COLO829 (cell line): ENCODE results near the gene NCCRP1.

Experiments used
- DNase-seq: peaks from one replicate; pipeline ENCODE4 v3.0.0; 2012; ENCODE audit warnings: low spot score

The NCCRP1 gene

DNA sequence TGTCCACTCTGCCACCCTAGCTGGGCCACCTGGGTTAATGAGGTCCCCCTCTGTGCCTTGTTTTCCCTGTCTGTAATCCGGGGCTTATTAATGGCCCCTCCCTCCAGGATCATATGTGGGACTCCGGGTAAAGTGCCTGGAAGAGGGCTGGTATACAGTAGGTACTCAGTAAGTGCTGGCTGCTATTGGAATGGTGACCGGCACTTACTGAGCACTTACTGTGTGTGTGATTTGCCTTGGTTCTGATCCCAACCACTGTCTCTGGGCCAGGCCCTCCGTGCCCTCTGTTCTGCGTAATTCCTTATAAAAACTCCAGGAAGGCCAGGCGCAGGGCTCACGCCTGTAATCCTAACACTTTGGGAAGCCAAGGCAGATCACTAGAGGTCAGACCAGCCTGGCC is 30.9 kb upstream of the NCCRP1 start:
- DNase-seq: no peak

DNA sequence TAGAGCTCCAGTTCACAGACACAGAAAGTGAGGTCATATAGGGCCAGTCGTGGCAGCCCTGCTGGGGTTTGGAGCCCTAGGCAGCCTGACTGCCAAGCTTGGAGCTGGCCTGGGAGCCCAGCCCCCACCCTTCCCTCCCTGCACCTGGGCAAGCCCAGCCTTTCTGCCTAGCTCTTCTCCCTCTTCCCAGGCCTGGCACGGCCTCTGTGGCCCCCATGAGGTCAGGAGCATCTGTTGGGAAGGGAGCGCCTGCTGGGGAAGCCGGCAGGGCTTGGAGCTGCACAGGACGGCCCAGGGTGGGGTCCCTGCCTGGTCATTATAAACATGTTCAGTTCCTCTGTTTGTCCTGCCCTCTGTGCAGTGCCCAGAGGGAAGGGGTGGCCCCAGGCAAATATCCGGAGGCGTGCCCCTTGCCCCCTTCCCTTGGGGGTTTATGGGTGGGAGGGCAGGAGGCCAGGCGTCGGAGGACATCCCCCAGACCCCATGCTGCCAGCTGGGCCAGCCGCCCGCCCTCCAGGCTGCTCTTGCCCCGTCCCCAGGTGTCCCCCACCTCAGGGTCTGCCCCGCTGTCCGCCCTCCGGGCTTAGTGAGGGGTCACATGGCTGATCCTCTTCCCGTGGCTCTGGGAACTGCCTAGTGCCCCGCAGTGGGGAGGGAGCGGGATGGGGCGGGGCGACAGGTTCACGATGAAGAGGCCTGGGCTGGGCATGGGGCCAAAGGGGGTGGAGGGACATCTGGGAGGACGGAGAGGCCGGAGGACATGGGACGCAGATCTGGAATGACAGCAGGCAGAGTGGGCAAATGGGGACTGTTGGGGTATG is 30.0 kb upstream of the NCCRP1 start:
- no peak for DNase-seq

DNA sequence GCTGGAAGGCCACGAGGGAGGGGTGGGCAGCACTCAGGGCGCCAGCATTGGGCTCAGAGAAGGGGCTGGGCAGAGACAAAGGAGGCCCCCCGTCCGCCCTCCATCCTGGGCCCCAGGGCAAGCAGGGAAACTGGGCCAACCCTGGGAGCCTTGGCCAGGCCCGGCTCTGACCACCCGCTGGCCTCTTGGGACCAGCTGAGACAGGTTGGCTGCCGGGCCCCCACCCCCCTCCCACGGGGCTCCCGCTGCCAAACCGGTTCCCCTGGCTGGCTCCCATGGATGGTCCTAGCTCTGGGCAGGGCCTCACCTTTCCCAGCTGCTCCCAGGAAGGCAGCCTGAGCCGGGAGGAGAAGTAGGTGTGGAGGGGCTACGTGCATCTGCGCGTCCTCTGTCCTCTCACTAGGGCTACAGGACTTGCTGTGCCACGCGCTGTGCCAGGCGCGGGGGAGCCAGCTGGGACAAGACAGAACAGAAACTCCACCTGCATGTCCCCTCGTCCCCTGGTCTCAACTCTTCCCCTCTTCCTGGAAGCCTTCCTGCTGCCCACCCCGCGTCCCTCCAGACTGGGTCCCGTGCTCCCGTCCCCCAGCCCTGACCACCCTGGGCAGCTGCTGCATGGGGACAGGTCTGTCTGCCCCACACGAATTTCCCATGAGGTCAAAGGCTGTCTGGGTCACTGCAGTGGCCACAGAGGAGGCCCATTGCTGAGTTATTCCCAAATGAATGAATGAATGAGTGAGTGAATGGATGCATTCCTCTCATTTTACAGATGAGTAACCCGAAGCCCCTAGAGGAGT is 29.1 kb upstream of the NCCRP1 start:
- DNase-seq: no peak

DNA sequence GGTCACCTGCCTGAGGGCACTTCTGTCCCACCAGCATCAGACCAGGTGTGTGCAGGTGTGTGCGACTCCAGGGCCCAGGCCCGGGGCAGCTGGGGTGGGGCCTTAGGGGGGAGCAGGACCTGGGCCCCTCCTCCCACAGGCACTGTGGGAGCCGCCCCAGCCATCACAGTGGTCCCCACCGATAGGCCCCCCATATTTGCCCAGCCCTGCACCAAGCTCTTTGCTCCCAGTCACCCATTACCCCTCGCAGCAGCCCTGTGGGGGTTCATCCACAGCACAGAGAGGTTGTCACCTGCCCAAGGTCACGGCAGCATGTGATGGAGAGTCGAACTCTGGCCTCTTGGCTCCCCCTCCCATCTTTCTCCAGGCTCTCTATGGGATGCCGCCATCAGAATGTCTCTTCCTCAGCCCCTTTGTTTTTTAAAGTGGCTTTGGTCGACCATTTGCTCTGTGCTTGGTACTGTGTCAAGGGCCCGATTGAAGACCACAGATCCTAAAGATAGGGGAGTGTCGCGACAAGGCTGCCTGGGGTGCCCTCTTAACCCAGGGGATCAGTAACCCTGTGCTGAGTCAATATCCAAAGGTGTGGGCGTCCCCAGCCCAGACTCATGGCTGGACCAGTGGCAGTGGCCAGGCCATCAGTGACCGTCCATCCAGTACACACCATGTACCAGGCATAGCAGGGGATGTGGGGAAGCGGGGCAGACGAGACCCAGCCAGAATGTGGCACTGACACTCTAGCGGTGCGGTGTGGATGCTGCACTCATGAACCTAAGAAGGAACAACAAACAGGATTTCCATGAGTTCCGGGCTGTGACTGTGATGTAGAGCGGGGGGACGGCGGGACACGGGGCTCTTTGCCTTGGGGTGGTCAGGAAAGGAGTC is 28.3 kb upstream of the NCCRP1 start:
- no peak for DNase-seq

DNA sequence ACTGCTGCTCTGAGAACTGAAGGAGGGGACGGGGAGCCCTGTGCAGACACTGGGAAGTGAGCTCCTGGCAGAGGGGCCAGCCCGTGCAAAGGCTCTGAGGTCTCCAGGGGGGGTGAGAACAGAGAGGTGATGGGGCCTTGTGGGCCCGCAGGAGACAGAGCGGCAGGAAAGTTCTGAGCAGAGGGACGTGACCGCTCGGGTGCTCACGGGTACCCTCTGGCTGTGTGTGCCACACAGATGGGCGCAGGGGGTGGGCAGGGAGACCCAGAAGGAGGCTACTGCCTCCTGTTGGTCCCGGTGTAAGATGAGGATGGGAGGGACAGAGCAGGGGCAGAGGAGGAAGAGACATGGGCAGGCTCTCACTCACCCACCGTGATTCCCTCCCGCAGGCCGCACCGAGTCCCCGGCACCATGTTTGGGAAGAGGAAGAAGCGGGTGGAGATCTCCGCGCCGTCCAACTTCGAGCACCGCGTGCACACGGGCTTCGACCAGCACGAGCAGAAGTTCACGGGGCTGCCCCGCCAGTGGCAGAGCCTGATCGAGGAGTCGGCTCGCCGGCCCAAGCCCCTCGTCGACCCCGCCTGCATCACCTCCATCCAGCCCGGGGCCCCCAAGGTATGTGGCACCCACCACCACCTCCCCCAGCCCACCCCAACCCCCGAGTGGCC is 27.5 kb upstream of the NCCRP1 start:
- DNase-seq: no peak

DNA sequence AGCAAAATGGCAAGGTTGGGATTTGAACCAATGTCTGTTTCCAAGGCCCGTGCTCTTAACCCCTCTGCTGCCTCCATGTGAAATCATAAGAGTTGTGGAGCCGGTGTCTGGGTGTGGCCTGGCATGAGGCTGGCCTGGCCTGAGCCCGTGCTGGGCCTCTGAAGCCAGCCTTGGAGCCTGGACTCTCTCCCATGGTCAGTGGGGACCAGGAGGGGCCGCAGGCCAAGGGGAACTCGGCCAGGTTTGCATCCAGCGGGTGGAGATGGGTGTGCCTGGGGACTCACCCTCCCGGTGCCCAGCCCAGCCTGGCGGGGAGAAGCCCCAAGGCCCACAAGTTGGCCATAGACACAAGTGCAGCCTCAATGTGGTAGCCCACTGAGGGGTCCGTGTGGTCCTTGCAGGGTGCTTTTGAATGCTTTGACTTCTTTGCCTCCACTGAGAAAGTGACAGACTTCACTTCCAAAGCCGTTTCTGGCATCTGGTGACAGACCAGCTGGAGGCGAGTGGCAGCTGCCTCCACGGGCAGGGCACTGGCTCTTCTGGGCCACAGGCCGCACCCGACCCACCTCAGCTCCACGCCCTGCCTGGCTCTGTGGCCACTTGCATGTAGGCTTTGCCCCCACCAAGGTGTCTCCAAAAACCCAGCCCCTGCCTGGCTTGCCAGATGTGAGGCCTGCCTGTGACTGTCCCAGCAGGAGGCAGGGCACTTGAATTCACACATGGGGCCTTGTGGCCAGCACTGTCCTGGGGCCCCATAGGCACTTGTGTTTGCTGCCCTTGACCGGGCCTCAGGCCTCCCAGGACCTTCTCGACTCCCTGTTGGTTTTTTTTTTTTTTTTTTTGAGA is 26.2 kb upstream of the NCCRP1 start:
- DNase-seq: no peak

DNA sequence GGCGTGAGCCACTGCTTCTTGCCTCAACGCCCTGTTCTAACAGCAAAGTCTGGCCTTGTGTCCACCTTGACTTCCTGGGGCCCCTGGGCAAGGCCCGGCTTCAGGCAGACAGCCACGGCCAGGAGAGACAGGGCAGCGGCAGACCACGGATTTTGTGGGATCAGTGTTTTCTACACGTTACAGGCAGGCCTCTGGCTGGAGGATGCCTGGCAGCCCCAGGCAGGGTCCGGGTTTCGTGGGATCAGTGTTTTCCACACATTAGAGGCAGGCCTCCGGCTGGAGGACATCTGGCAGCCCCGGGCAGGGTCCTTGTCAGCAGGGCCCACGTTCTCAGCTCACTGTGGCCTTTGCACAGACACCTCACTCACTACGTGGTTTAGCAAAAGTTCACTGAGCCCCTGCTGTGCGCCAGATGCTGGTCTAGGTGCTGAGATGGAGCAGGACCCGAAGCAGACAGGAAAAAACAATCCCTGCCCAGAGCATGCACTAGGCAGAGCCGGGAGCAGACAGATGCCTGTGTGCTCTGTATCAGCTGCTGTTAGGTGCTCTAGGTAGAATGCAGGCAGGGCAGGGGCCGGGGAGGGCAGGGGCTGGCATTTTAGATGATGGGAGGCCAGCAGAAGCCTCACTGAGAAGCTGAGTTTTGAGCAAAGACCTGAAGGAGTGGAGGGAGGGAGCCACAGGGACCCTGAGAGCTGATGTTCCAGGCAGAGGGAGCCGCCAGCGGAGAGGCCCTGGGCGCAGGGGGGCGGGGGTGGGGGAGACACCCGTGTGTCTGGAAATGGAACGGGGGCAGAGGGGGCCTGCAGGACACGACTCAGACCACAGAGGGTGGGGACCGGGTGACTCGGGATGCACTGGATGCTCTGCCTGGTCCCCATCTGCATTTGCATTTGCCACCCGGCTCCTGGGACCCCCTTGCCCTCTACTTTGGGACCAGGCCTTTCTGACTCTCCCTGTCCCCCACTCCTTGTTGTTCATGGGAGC is 25.0 kb upstream of the NCCRP1 start:
- DNase-seq: no peak

DNA sequence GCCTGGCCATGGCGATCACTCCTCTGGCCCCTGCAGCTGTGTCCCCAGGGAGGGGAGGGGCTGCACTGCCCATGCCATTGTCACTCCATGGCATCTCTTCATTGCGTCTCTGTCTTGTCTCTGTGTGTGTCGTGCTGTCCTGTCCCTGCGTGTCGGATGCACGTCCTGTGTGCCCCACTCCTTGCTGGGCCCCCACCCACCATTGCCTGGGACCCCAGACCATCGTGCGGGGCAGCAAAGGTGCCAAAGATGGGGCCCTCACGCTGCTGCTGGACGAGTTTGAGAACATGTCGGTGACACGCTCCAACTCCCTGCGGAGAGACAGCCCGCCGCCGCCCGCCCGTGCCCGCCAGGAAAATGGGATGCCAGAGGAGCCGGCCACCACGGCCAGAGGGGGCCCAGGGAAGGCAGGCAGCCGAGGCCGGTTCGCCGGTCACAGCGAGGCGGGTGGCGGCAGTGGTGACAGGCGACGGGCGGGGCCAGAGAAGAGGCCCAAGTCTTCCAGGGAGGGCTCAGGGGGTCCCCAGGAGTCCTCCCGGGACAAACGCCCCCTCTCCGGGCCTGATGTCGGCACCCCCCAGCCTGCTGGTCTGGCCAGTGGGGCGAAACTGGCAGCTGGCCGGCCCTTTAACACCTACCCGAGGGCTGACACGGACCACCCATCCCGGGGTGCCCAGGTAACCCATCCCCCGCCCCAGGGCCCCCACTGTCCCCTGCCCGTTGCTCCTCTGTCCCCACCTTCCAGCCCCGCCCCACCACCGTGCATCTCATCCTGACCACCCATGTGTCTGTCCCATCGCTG is 23.9 kb upstream of the NCCRP1 start:
- no peak for DNase-seq

DNA sequence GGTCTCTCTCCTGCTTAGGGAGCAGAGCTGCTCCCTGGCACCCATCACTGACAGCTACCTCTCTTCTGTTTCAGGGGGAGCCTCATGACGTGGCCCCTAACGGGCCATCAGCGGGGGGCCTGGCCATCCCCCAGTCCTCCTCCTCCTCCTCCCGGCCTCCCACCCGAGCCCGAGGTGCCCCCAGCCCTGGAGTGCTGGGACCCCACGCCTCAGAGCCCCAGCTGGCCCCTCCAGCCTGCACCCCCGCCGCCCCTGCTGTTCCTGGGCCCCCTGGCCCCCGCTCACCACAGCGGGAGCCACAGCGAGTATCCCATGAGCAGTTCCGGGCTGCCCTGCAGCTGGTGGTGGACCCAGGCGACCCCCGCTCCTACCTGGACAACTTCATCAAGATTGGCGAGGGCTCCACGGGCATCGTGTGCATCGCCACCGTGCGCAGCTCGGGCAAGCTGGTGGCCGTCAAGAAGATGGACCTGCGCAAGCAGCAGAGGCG is 23.2 kb upstream of the NCCRP1 start:
- DNase-seq: no peak

DNA sequence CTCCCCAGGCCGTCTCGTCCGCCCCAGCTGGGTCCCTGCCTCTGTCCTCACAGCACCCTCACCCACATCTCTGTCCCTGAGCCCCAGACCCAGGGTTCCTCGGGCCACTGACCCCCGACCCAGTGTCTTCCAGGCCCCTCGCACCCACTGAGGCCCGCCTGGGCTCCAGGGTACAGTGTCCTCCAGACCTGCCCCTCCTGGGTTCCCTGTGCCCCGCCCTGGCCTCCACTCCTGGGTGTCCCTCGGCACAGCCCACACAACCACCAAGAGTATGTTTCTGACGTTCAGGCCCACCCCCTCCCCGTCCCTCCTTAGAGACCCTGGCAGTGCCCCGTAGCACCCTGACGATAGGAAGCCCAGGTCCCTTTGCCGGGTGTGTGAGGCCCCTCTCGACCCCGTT is 22.6 kb upstream of the NCCRP1 start:
- no peak for DNase-seq

DNA sequence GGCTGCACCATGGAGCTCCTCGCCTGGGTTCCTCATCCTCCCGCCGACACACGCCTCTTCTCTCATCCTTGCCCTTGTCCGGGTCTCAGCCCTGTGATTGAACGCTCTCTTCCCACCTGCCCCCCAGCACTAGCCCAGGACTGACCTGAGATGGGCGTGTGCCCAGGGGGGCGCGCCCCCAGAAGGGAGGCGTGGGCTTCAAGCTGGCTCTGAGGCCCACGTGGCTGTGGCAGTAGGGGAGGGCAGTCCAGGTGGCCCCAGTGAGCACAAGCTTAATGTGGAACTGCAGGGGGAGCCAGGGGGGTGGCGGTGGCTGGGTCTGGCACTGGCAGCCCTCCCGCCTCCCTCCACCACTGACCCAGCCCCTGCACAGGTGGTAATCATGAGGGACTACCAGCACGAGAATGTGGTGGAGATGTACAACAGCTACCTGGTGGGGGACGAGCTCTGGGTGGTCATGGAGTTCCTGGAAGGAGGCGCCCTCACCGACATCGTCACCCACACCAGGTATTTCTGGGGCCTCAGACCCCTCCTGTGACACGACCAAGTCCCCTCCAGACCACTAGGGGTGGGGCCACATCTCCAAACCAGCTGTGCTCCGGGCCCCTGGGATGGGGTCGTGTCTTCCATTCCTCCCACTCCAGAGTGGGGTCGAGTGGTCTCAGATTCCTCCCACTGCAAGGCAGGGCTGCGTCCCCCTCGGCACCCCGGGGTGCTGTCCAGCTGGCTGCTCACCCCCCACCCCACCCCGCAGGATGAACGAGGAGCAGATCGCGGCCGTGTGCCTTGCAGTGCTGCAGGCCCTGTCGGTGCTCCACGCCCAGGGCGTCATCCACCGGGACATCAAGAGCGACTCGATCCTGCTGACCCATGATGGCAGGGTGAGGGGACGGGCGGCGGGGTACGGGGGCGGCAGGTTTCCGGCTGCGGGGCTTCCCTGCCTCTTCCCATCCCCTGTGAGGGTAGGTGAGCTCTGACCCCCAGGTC is 21.9 kb upstream of the NCCRP1 start:
- DNase-seq: no peak

DNA sequence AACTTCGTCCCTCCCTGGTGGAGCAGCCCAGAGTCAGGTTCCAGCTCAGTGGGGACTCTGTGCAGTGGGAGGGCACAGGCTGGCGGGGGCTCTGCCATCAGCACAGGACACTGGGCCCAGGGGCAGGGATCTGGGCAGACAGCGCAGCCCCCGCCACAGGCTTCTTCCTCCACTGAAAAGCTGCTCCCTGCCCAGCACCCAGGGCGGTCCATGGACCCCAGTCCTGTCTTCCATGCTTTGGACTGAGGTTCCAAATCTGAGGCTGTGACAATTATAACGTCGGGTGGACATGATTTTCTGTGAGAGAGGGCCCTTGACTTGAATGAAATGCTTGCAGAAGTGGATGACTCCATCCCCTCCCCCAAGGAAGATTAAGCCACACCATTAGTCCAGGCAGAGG is 21.2 kb upstream of the NCCRP1 start:
- DNase-seq: no peak

DNA sequence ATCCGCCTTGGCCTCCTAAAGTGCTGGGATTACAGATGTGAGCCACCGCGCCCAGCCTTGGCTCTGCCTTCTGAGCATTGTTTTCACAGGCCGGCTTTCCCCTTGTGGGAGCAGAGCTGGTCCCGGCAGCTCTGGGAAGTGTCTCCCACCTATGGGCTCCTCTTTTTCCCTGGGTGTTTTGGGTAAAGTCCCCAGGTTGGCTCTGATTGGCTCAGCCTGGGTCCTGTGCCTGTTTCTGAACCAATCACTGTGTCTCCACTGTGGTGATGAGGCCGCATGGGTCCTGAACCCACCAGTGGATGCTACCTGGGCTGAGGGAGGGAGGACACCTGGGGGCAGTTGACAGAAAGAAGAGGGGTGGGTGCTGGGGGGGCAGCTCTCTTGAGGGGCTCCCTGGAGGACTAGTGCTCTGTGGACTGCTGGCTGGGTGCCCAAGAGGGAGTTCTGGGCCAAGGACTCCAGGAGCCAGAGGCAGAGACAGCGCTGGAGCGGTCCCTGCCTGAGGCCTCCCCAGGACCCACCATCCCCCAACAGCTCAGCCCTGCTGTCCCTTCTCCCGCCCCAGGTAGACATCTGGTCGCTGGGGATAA is 19.6 kb upstream of the NCCRP1 start:
- DNase-seq: no peak

DNA sequence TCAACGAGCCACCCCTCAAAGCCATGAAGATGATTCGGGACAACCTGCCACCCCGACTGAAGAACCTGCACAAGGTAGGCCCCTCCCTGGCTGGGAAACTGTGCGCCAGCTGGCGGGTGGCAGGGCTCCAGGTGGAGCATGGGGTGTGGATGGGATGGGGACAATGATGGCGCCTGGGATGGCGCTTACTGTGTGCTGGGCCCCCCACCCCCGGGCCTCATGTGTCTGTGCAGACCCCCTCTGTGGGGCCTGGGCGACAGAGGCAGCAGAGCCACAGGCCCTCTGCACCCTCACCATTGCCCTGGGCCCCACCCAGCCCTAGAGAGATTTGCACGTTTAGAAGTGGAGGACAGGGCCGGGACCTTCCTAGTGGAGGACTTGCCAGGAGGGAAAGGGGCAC is 19.0 kb upstream of the NCCRP1 start:
- DNase-seq: no peak

DNA sequence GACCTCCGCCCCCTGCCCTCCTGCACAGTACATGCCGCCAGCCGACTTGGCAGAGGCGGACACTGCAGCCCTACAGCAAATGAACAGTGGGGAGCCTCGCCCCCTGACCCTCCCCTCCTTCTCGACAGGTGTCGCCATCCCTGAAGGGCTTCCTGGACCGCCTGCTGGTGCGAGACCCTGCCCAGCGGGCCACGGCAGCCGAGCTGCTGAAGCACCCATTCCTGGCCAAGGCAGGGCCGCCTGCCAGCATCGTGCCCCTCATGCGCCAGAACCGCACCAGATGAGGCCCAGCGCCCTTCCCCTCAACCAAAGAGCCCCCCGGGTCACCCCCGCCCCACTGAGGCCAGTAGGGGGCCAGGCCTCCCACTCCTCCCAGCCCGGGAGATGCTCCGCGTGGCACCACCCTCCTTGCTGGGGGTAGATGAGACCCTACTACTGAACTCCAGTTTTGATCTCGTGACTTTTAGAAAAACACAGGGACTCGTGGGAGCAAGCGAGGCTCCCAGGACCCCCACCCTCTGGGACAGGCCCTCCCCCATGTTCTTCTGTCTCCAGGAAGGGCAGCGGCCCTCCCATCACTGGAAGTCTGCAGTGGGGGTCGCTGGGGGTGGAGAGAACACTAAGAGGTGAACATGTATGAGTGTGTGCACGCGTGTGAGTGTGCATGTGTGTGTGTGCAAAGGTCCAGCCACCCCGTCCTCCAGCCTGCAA is 18.3 kb upstream of the NCCRP1 start:
- DNase-seq: no peak

DNA sequence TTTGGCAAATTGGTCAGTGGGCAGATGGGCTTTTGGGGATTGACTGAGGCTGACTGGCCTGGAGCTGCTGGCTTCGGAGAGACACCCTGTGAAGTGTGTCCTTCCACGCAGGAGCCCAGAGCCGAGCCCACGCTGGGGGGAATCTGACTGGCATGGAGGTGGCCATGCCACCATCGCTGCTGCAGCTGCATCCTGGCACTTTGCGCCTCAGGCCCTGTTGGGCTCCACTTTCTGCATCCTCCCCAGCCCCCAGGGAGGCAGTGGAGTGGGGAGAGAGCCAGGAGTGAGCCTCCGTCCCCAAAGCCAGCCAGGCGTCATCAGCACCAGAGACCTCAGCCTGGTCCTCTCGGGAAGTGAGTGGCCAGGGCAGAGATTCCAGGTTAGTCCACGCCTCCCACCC is 17.0 kb upstream of the NCCRP1 start:
- DNase-seq: no peak
